Measurements from ENCODE around the gene C11orf21. TPM values are rescaled to one million over a fixed set of nuclear protein-coding genes. Genes with fewer than 3 reads are reported as not detected.

Gene C11orf21
- total and polyA plus RNA-seq, 2 experiments from 2014 or later: 0.17 to 0.68 TPM

DNA sequence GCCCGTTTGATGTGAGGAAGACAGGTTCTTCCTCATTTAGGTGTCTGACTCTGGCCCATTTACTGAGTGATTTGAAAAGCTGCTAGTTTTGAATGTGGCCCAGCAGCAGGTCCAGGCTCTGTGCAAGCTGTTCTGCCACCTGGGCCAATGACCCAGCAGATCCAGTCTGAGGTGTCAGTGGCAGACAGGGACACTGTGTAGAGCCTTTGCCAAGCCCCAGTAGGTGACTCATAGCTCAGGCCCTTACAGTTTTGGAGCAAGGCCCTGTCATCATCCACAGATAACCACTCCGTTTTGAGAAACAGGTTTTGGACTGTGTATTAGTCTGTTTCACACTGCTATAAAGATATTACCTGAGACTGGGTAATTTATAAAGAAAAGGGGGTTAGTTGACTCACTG is 24.0 kb upstream of the C11orf21 start:
- Histone ChIP-seq H4K20me1 (ENCODE audit: insufficient read depth, poor library complexity, severe bottlenecking) (no peaks in the 10 kb centered on the region), H3K79me2 (no peaks in the 10 kb centered on the region), H3K4me3 (no peak overlapping the region), H3K9me2 (replicated peaks; ENCODE audit: insufficient read depth) (no peaks in the 10 kb centered on the region), H3K4me2 (no peak overlapping the region), H3K9me3 (ENCODE audit: low read depth) (no peaks in the 10 kb centered on the region), H3K4me1 (ENCODE audit: insufficient read depth) (no peaks in the 10 kb centered on the region), H3K27ac (no peak overlapping the region), H3K27me3 (no peaks in the 10 kb centered on the region), H2AFZ (no peak overlapping the region), H3K36me3 (replicated peaks; ENCODE audit: insufficient read depth, low read depth) (no peaks in the 10 kb centered on the region)
- TF ChIP-seq EZH2 (IDR thresholded peaks at IDR 0.05; ENCODE audit: borderline replicate concordance) (no peak), EZH2phosphoT487 (IDR thresholded peaks at IDR 0.05; ENCODE audit: low read depth, severe bottlenecking, unreplicated experiment) (no peak)
- TF ChIP-seq, protein P1, sequence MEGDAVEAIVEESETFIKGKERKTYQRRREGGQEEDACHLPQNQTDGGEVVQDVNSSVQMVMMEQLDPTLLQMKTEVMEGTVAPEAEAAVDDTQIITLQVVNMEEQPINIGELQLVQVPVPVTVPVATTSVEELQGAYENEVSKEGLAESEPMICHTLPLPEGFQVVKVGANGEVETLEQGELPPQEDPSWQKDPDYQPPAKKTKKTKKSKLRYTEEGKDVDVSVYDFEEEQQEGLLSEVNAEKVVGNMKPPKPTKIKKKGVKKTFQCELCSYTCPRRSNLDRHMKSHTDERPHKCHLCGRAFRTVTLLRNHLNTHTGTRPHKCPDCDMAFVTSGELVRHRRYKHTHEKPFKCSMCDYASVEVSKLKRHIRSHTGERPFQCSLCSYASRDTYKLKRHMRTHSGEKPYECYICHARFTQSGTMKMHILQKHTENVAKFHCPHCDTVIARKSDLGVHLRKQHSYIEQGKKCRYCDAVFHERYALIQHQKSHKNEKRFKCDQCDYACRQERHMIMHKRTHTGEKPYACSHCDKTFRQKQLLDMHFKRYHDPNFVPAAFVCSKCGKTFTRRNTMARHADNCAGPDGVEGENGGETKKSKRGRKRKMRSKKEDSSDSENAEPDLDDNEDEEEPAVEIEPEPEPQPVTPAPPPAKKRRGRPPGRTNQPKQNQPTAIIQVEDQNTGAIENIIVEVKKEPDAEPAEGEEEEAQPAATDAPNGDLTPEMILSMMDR (IDR thresholded peaks at IDR 0.05; ENCODE audit: poor library complexity): no peak
- WGBS (ENCODE audit: low lambda C conversion rate, missing lambda C conversion rate): 79% methylated on average over 2 of the region's 2 CpGs
- no peak for DNase-seq (ENCODE audit: low spot score)

DNA sequence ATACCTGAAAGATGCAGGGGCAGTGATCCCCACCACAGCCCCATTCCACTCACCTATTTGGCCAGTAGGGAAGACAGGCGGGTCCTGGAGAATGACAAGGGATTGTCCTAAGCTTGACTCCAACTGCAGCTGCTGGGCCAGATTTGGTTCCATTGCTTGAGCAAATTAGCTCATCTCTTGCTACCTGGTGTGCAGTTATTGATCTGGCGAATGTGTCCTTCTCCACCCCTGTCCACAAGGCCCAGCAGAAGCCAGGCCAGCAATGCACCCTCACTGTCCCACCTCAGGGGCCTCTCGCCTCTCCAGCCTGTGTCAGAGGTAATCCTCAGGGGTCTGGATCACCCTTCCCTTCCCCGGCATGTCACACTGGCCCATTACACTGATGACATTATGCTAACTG is 23.4 kb upstream of the C11orf21 start:
- no peak for DNase-seq (ENCODE audit: low spot score)
- Histone ChIP-seq H3K4me1 (ENCODE audit: insufficient read depth) (no peaks in the 10 kb centered on the region), H3K4me2 (no peak overlapping the region), H3K4me3 (no peak overlapping the region), H3K36me3 (replicated peaks; ENCODE audit: insufficient read depth, low read depth) (no peaks in the 10 kb centered on the region), H3K79me2 (no peaks in the 10 kb centered on the region), H3K27ac (no peak overlapping the region), H2AFZ (no peak overlapping the region), H3K27me3 (no peaks in the 10 kb centered on the region), H3K9me2 (replicated peaks; ENCODE audit: insufficient read depth) (no peaks in the 10 kb centered on the region), H3K9me3 (ENCODE audit: low read depth) (no peaks in the 10 kb centered on the region), H4K20me1 (ENCODE audit: insufficient read depth, poor library complexity, severe bottlenecking) (no peaks in the 10 kb centered on the region)
- 96% methylated on average over 4 of the region's 4 CpGs for WGBS (ENCODE audit: low lambda C conversion rate, missing lambda C conversion rate)
- TF ChIP-seq EZH2 (IDR thresholded peaks at IDR 0.05; ENCODE audit: borderline replicate concordance) (no peak), EZH2phosphoT487 (IDR thresholded peaks at IDR 0.05; ENCODE audit: low read depth, severe bottlenecking, unreplicated experiment) (no peak)
- TF ChIP-seq, protein P1 (IDR thresholded peaks at IDR 0.05; ENCODE audit: poor library complexity): no peak

DNA sequence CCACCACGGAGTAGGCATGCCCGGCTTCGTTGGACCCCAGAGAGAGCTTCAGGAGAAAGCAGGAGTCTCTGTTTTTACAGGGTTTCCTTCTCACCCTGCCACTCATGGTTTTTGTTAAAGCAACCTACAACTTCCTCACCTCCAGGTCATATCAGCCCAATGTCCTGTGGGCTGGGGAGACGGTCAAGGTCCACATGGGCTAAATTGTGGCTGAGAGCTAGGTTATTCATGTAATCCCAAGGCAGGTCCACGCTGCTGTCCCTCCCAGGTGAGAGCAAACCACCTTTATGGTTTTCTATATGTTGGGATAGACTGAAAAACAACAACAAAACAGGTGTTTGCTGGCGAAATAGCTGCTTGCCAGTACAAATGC is 19.6 kb upstream of the C11orf21 start:
- Histone ChIP-seq H3K4me2 (no peak overlapping the region), H2AFZ (no peak overlapping the region), H3K36me3 (replicated peaks; ENCODE audit: insufficient read depth, low read depth) (no peaks in the 10 kb centered on the region), H3K9me2 (replicated peaks; ENCODE audit: insufficient read depth) (no peaks in the 10 kb centered on the region), H3K27ac (no peak overlapping the region), H3K4me1 (ENCODE audit: insufficient read depth) (no peaks in the 10 kb centered on the region), H4K20me1 (ENCODE audit: insufficient read depth, poor library complexity, severe bottlenecking) (no peaks in the 10 kb centered on the region), H3K4me3 (no peak overlapping the region), H3K27me3 (no peaks in the 10 kb centered on the region), H3K79me2 (no peaks in the 10 kb centered on the region), H3K9me3 (ENCODE audit: low read depth) (no peaks in the 10 kb centered on the region)
- no peak for TF ChIP-seq EZH2 (IDR thresholded peaks at IDR 0.05; ENCODE audit: borderline replicate concordance)
- TF ChIP-seq, protein P1 (IDR thresholded peaks at IDR 0.05; ENCODE audit: poor library complexity): no peak
- TF ChIP-seq EZH2phosphoT487 (IDR thresholded peaks at IDR 0.05; ENCODE audit: low read depth, severe bottlenecking, unreplicated experiment): no peak
- WGBS (ENCODE audit: low lambda C conversion rate, missing lambda C conversion rate): 76% methylated on average over 6 of the region's 6 CpGs
- no peak for DNase-seq (ENCODE audit: low spot score)

All from hepatocyte (in vitro differentiated cells).